ENCODE measurements around the gene RAVER1. TPM values are rescaled to one million over a fixed set of nuclear protein-coding genes. Genes with fewer than 3 reads are reported as not detected.

RAVER1 gene
- total RNA-seq, 2 experiments from 2014 or later = 103 to 107 TPM

DNA sequence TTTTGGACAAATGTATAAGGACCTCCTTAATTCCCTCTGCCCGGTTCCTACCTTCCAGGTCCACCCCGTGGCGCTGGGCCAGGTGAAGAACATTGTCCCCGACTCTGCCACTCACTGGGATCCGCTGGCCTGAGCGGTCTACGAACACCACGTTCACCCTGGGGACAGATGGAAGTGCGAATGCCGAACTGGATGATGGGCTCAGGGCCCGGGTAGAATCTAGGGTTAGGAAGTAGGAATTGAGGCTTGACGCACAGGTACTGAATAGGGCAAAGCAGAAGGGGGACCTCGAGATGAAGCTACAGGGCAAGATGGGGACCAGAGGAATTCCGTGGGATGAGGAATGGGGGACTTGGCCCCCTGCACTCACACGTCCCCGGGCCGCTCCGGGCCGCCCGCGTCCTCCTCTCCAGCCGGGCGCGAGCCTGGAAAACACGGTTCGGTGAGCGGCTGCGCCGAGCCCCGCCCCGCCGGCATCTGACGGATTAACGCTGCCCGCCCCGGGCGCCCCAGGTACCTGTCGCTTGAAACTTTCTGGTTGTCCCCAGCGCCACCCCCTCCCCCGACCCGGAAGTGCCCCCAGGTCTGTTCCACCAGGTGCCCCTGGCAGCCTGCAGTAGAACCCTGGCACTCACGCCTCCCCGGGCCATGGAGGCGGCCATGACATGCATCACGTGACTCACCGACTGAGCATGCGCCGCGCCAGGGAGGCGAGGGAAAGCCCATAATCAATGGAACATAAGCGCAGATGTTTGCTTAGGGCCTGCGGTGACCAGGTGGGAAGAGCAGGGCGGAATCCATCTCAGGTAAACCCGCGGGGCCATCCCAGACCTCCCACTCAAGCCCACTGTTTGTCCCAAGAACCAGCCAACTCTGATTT is 17.8 kb downstream of the RAVER1 start, which contains the start of gene FDX2:
FDX2 (minus strand) TSS at position 681 of the 880 bp plus-strand sequence; CDS start at position 662, 19 bp downstream.
- Mint-ChIP-seq H3K27me3 (no peaks in the 10 kb centered on the region), H3K27ac (peak within 1 kb of the TSS; percentile 82), H3K4me1 (peaks cover 16% of the 10 kb centered on the region), H3K4me3 (peak within 1 kb of the TSS; percentile 87), H3K9me3 (no peaks in the 10 kb centered on the region), H3K36me3 (peaks cover 18% of the 10 kb centered on the region)
- peak; percentile 92 for DNase-seq

DNA sequence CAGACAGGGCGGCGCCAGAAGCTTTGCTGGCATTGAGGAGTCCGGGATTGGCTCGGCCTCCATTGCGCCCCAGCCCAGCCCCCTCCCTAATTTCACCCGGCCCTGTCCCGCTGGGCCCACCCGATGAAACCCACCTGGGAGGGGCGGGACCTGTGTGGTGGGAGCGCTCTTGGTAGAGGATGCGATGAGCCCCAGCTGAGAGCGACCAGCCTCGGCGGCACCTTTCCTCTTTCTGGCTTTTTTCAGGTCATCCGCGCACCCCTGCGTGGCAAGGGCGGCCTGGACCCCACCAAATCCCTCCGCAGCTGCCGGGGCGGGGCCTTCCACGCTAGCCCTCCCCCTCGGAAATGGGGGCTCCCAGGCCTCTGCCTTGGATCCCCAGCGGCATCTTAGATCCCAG is 23.9 kb downstream of the RAVER1 start, which contains the start of gene ZGLP1:
ZGLP1 (minus strand) TSS at position 393 of the 400 bp plus-strand sequence.
- H3K27me3 Mint-ChIP-seq = no peaks in the 10 kb centered on the region
- H3K4me1 Mint-ChIP-seq = peaks cover 2% of the 10 kb centered on the region
- no peak for DNase-seq
- H3K27ac Mint-ChIP-seq = no peak within 1 kb of the TSS
- H3K9me3 Mint-ChIP-seq = no peaks in the 10 kb centered on the region
- peaks cover 9% of the 10 kb centered on the region for H3K36me3 Mint-ChIP-seq
- H3K4me3 Mint-ChIP-seq = no peak within 1 kb of the TSS

DNA sequence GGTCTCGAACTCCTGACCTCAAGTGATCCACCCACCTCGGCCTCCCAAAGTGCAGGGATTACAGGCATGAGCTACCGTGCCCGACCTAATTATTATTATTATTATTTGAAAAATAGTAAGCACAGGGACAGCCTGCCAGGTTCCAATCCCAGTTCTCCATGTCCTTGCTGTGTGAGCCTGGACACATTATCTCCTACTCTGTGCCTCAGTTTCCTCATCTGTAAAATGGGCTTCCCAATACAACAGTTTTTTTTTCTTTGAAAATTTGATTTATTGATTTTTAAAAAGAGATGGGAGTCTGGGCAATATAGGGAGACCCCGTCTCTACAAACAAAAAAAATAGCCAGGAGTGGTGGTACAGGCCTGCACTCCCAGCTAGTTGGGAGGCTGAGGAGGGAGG is 27.0 kb downstream of the RAVER1 start:
- DNase-seq = no peak
- H3K9me3 Mint-ChIP-seq = no peaks in the 10 kb centered on the region
- no peaks in the 10 kb centered on the region for H3K27me3 Mint-ChIP-seq
- H3K27ac Mint-ChIP-seq = no peak overlapping the region
- H3K4me3 Mint-ChIP-seq = no peak overlapping the region
- no peaks in the 10 kb centered on the region for H3K4me1 Mint-ChIP-seq
- peaks cover 6% of the 10 kb centered on the region for H3K36me3 Mint-ChIP-seq

DNA sequence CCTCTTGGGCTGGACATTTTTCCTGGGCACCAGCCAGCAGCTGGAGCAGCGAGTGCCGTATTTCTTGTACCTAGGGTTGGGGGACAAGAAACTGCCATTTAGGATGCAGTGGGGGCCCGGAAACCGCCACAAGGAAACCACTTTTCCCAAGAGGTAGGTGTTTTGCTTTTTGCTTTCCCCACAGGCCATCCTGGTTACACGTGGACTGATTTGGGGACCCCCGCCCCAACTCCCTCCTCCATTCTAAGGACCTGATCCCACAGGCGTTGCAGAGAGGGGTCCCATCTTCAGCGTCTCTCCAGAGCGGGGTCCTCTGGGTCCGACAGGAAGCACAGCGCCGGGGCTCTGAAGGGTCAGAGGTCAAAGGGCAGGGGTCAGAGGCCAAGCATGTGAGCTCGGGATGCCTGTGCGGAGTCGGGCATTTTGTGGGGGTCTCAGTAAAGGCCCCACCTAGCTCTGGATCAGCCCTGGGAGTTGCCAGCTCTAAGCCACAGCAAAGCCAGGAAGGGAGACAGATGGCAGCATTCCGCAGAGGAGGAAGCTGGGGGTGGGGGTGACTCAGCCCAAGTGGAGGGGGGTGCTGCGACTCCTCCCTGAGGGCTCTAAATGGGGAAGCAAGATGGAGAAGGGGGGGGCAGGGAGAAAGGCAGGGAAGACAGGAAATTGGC is 28.1 kb downstream of the RAVER1 start:
- no peak overlapping the region for H3K27ac Mint-ChIP-seq
- no peaks in the 10 kb centered on the region for H3K4me1 Mint-ChIP-seq
- H3K4me3 Mint-ChIP-seq = no peak overlapping the region
- no peaks in the 10 kb centered on the region for H3K9me3 Mint-ChIP-seq
- peaks cover 6% of the 10 kb centered on the region for H3K36me3 Mint-ChIP-seq
- H3K27me3 Mint-ChIP-seq = no peaks in the 10 kb centered on the region
- DNase-seq = no peak

DNA sequence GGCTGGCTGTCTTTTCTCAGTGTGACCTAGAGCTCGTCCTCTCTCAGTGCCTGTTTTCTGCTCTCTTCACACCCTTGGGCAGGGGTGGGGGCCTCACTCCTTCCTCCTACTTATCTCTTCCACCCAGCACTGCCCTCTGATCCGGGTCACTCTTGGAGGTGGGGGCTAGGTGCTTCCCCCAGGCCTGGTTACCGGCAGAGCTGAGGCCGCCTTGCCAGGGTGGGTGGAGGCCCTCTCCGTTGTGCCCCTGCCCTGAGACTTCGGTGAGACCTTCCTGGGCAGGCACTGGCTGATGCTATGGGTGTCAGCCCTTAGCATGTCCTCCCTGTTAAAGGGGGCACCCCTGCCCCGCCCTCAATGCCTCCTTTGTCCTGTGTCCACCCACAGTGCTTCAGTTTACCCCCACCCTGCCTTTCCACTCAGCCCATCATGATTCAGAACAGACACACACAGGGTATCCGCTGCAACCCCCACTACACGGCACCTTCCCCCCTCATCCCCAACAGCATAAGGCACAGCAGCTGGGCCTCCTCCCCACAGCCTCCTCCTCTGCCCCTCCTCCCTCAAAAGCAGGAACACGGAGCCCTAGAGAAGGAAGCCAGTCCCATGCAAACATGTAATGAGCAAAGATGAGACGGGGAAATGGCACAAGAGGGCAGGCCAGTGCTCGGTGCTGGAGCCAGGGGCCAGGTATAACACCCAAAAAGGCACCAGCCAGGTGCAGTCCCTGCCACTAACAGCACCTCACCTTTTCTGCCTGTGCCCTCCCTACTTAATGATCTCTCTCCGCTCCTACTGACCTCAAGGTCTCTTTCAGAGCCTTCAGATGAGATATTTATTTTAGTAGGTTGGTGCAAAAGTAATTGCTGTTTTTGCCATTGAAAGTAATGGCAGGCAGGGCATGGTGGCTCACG is 33.5 kb downstream of the RAVER1 start:
- DNase-seq = no peak
- peaks cover 2% of the 10 kb centered on the region for H3K36me3 Mint-ChIP-seq
- H3K27me3 Mint-ChIP-seq = peaks cover 25% of the 10 kb centered on the region
- H3K9me3 Mint-ChIP-seq = no peaks in the 10 kb centered on the region
- no peak overlapping the region for H3K4me3 Mint-ChIP-seq
- H3K27ac Mint-ChIP-seq = no peak overlapping the region
- H3K4me1 Mint-ChIP-seq = peaks cover 5% of the 10 kb centered on the region

DNA sequence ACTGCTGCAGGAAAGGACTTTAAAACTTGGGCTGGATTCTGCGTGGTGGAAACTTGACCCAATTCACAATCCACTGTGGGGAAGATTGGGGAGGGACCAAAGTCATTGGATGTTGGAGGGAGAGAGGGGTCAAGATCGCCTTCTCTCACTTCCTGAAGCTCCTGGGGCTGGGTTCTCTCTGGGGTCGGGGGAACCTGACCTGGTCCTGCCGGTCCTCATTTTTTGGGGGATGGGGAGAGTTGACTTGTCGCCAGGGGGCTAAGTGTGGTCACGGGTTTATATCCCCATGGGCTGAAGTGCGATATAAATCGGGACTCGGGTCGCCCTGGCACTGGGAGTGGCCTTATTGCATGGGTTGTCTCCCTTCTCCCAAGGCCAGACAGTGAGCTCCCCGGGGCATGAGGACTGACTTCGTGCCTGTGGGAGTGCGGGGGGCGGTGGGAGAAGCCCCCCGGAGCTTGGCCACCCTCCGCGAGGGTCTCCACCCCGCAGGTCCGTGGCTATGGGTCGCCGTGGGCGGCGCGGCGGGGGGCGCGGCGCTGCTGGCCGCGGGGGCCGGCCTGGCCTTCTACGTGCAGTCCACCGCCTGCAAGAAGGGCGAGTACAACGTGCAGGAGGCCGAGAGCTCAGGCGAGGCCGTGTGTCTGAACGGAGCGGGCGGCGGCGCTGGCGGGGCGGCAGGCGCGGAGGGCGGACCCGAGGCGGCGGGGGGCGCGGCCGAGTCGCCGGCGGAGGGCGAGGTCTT is 37.3 kb downstream of the RAVER1 start:
- no peak for DNase-seq
- Mint-ChIP-seq H3K4me1 (peaks cover 25% of the 10 kb centered on the region), H3K36me3 (peaks cover 2% of the 10 kb centered on the region), H3K27me3 (peaks cover 63% of the 10 kb centered on the region), H3K4me3 (peak overlapping the region; percentile 64), H3K9me3 (no peaks in the 10 kb centered on the region), H3K27ac (peak overlapping the region; percentile 8)

DNA sequence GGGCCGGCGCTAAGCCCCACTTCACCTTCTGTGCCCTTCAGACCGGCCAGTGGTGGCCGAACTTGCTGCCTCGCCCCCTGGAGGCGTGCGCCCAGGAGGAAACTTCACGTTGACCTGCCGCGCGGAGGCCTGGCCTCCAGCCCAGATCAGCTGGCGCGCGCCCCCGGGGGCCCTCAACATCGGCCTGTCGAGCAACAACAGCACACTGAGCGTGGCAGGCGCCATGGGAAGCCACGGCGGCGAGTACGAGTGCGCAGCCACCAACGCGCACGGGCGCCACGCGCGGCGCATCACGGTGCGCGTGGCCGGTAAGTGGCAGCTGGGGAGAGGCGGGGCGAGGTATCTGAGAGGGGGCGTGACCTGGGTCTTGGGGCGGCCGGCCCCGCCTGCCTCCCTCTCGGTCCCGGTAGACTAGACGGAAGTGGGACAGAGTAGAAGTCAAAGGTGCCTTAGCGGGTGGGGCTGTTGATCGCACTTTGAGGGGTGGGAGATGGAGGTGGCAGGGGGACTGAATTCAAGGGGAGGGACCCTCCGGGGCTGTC is 38.0 kb downstream of the RAVER1 start:
- H3K4me3 Mint-ChIP-seq = peak overlapping the region; percentile 64
- no peaks in the 10 kb centered on the region for H3K9me3 Mint-ChIP-seq
- peaks cover 2% of the 10 kb centered on the region for H3K36me3 Mint-ChIP-seq
- peaks cover 69% of the 10 kb centered on the region for H3K27me3 Mint-ChIP-seq
- H3K4me1 Mint-ChIP-seq = peaks cover 29% of the 10 kb centered on the region
- peak overlapping the region; percentile 8 for H3K27ac Mint-ChIP-seq
- peak; percentile 46 for DNase-seq

DNA sequence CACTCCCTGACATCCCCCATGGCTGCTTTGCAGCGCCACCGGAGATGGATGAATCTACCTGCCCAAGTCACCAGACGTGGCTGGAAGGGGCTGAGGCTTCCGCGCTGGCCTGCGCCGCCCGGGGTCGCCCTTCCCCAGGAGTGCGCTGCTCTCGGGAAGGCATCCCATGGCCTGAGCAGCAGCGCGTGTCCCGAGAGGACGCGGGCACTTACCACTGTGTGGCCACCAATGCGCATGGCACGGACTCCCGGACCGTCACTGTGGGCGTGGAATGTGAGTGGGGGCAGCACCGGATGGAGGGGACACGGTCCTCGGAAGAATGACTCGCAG is 39.0 kb downstream of the RAVER1 start:
- Mint-ChIP-seq H3K36me3 (peaks cover 2% of the 10 kb centered on the region), H3K4me1 (peaks cover 32% of the 10 kb centered on the region), H3K9me3 (no peaks in the 10 kb centered on the region), H3K27me3 (peaks cover 74% of the 10 kb centered on the region), H3K27ac (no peak overlapping the region), H3K4me3 (no peak overlapping the region)
- no peak for DNase-seq

DNA sequence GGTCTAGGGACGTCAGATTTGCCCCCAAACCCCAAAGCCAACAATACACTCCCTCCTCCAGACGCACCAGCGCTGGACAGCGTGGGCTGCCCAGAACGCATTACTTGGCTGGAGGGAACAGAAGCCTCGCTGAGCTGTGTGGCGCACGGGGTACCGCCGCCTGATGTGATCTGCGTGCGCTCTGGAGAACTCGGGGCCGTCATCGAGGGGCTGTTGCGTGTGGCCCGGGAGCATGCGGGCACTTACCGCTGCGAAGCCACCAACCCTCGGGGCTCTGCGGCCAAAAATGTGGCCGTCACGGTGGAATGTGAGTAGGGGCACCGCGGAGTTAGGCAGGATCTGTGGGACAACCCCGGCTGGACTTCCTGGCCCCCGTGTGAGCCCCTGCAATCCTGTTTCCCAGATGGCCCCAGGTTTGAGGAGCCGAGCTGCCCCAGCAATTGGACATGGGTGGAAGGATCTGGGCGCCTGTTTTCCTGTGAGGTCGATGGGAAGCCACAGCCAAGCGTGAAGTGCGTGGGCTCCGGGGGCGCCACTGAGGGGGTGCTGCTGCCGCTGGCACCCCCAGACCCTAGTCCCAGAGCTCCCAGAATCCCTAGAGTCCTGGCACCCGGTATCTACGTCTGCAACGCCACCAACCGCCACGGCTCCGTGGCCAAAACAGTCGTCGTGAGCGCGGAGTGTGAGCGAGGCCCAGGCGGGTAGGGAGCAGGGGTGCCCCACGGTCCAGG is 39.5 kb downstream of the RAVER1 start:
- no peak overlapping the region for H3K27ac Mint-ChIP-seq
- no peak for DNase-seq
- no peak overlapping the region for H3K4me3 Mint-ChIP-seq

DNA sequence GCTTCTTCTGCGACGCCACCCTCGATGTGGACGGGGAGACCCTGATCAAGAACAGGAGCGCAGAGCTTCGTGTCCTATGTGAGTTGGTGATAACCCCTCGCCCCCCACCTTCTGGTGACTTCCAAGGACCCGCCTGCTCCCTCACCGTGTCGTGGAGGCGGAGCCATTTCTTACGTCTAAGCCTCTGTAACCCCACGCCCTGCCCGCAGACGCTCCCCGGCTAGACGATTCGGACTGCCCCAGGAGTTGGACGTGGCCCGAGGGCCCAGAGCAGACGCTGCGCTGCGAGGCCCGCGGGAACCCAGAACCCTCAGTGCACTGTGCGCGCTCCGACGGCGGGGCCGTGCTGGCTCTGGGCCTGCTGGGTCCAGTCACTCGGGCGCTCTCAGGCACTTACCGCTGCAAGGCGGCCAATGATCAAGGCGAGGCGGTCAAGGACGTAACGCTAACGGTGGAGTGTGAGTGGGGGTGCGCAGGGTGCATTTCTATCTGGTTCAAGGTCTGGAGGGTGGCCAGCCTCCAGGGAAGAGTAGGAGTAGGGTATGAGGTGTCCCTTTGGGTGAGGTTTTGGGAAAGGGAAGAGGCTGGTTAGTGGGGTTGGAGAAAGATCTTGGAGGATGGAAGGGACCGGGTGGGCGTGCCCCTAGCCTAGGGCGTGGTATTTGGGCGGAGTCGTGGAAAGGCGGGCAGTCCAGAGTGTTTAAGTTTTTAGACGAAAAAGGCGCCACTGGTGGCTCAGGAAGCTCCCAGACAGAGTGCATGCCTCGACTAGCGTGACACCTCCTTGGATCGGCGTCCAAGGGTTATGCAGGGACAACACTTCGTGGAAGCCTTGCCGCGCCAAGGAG is 40.3 kb downstream of the RAVER1 start:
- peak overlapping the region; percentile 63 for H3K4me3 Mint-ChIP-seq
- no peak for DNase-seq
- no peaks in the 10 kb centered on the region for H3K9me3 Mint-ChIP-seq
- peaks cover 2% of the 10 kb centered on the region for H3K36me3 Mint-ChIP-seq
- H3K4me1 Mint-ChIP-seq = peaks cover 43% of the 10 kb centered on the region
- H3K27me3 Mint-ChIP-seq = peaks cover 86% of the 10 kb centered on the region
- H3K27ac Mint-ChIP-seq = no peak overlapping the region

More for the DNA sequence above, 39.5 kb downstream of the RAVER1 start:
- H3K27me3 Mint-ChIP-seq = peaks cover 78% of the 10 kb centered on the region
- H3K9me3 Mint-ChIP-seq = no peaks in the 10 kb centered on the region
- H3K4me1 Mint-ChIP-seq = peaks cover 37% of the 10 kb centered on the region
- H3K36me3 Mint-ChIP-seq = peaks cover 2% of the 10 kb centered on the region

DNA sequence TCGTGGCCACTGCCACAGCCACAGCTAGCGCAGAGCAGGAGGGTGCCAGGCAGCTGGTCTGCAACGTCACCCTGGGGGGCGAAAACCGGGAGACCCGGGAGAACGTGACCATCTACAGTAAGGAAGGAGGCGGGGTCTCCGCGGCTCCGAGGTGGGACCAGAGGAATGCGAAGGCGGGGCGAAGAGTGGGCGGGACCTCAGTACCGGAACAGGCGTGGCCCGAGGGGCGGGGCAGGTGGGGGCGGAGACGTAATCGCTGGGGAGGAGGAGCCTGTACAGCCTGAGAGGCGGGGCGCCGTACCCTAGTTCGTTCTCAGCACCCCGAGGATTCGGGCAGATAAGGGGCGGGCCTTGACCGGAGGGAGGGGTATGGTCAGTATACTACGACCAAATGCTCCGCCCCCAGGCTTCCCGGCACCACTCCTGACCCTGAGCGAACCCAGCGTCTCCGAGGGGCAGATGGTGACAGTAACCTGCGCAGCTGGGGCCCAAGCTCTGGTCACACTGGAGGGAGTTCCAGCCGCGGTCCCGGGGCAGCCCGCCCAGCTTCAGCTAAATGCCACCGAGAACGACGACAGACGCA is 41.0 kb downstream of the RAVER1 start:
- peak overlapping the region; percentile 63 for H3K4me3 Mint-ChIP-seq
- H3K27ac Mint-ChIP-seq = no peak overlapping the region
- H3K27me3 Mint-ChIP-seq = peaks cover 93% of the 10 kb centered on the region
- no peaks in the 10 kb centered on the region for H3K9me3 Mint-ChIP-seq
- H3K4me1 Mint-ChIP-seq = peaks cover 47% of the 10 kb centered on the region
- peak; percentile 70 for DNase-seq
- H3K36me3 Mint-ChIP-seq = peaks cover 2% of the 10 kb centered on the region

DNA sequence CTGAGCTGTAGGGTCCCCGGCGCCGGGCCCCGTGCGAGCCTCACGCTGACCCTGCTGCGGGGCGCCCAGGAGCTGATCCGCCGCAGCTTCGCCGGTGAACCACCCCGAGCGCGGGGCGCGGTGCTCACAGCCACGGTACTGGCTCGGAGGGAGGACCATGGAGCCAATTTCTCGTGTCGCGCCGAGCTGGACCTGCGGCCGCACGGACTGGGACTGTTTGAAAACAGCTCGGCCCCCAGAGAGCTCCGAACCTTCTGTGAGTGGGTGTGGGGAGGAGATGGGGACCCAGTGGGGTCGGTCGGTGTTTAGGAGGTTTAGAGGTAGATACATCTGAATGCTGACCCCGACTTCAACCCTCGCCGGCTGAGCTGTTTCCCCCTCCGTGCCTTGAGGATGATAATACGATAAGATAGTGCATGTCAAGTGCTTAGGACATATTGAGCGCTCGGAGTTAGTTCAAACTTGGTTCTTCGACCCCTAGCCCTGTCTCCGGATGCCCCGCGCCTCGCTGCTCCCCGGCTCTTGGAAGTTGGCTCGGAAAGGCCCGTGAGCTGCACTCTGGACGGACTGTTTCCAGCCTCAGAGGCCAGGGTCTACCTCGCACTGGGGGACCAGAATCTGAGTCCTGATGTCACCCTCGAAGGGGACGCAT is 41.6 kb downstream of the RAVER1 start:
- Mint-ChIP-seq H3K4me1 (peaks cover 51% of the 10 kb centered on the region), H3K9me3 (no peaks in the 10 kb centered on the region), H3K36me3 (peaks cover 2% of the 10 kb centered on the region), H3K27ac (no peak overlapping the region), H3K4me3 (peak overlapping the region; percentile 63), H3K27me3 (peaks cover 92% of the 10 kb centered on the region)
- no peak for DNase-seq
